Measurements from ENCODE around the gene MAP3K15.

The MAP3K15 gene

GRCh38 chrX:19514791-19515614, at the start of gene MAP3K15:
Gene MAP3K15 (minus strand): TSS chrX:19515508. CDS start chrX:19515261, 247 bp downstream.
- DNase-seq: no peak

GRCh38 chrX:19564606-19565005, 49.3 kb upstream of the MAP3K15 start:
- DNase-seq: no peak

DNA sequence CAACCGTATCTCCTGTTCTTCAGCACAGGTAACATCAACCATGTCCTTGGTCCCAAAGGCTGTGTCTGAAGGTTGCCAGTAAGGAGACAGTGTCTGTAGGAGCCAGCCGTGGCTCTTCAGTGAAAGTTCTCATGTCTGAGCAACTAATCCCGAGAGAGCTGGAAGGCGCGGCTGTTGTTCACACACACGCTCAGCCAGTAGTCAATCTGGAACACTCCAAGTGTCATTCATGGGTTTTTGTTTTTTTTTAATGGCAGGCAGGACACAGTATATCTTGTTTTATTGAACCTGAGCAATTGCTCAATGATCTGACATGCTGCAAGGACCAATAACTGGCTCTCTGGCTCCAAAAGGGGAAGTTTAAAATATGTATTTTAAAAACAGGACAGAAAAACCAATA, 48.4 kb upstream of the MAP3K15 start:
- DNase-seq: no peak

- DNase-seq: no peak
Observed at GRCh38 chrX:19563327-19563726, 48.0 kb upstream of the MAP3K15 start.

DNA sequence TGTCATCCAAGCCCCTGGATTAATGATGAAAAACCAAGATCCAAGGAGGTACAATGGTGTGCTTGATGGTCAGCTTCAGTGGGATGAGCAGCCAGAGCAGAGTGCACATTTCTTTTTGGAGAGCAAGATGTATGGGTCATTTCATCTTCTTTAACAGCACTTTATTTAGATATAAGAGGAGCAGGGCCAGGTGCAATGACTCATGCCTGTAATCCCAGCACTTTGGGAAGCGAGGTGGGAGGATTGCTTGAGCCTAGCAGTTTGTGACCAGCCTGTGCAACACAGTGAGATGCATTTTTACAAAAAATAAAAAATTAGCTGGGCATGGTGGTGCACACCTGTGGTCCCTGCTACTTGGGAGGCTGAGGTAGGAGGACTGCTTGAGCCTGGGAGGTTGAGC, 45.3 kb upstream of the MAP3K15 start:
- DNase-seq: no peak

DNA sequence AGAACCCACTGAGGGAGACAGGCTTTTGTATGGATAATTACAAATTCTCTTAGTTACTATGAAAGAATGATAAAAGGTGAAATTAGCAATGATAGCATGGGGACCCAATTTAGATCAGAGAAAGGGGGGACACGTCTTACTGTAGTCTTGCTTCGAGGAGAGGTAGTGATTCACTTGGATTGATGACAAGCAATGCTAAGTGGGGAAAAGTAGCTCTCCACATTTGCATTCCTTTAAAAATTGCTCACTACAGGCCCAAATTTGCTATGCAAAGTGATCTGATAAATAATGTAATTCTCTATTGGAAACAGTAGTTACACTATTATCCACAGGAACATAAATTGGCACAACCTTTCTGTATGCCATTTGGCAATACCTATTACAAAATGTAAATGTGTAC, 42.5 kb upstream of the MAP3K15 start:
- DNase-seq: no peak

- DNase-seq: no peak
Observed at GRCh38 chrX:19556202-19556601, 40.9 kb upstream of the MAP3K15 start.

- no peak for DNase-seq
Observed at GRCh38 chrX:19555683-19556082, 40.4 kb upstream of the MAP3K15 start.

- DNase-seq: no peak
Observed at GRCh38 chrX:19555236-19555635, 39.9 kb upstream of the MAP3K15 start.

- no peak for DNase-seq
Observed at GRCh38 chrX:19554786-19555185, 39.5 kb upstream of the MAP3K15 start.

GRCh38 chrX:19552793-19553192, 37.5 kb upstream of the MAP3K15 start:
- no peak for DNase-seq

GRCh38 chrX:19549838-19550237, 34.5 kb upstream of the MAP3K15 start:
- no peak for DNase-seq

DNA sequence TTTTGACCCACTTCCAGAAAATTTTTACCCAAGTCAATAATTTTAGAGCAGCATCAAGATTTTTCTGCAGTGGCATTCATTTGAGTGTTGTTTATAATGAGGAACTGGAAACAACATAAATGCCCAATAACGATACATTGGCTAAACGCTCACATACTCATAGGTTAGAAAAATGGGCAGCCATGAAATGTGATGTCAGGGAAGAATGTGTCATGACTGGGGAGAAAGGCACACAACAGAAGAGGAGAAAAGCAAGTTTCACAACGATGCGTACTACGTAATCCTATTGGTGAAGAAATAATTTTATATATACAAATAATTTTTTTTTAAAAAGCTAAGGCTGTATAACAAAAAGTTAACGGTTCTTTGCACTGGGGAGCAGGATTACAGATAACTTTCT, 33.6 kb upstream of the MAP3K15 start:
- no peak for DNase-seq

DNA sequence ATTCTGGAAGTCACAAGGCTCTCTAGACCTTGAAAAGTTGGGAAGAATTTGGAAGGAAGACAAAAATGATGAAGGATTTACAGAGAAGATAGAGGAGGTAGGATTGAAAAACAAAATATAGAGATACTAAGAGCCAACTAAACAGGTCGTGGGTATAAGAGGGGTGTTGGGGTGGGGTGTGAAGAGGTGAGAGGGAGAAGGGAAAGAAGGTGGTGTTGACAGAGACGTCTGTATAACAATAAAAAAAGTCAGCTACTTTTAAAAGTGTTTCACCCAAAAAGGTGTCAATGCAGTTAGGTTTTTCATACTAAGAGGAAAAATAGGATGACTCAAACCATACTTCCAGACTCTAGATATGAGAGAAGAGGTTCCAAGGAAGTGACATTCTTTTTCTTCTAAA, 33.0 kb upstream of the MAP3K15 start:
- no peak for DNase-seq

- no peak for DNase-seq
Observed at GRCh38 chrX:19545651-19546050, 30.3 kb upstream of the MAP3K15 start.

GRCh38 chrX:19544693-19545305, 29.5 kb upstream of the MAP3K15 start:
- peak; percentile 9 for DNase-seq

- DNase-seq: no peak
Observed at GRCh38 chrX:19543951-19544381, 28.7 kb upstream of the MAP3K15 start.

GRCh38 chrX:19543020-19543715, 27.9 kb upstream of the MAP3K15 start:
- no peak for DNase-seq

DNA sequence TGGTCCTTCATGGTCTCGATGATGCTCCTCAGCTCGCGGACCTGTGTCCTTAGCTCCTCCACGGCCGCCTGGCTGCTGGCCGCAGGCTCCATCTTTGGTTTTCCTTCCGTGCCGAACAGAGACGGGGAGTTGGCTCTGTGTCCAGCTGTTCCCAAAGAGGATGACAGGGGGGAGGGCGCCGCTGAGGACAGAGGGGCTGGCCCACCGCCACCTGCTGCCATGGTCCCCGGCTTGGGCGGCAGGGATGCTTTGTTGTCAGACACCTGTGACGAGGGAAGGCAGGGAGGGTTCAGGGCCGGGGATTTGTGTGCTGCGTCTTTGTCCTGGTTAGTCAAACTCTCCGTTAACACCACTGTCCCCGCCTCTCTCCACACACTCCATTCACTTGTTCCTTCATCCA, 26.6 kb upstream of the MAP3K15 start:
- DNase-seq: no peak

GRCh38 chrX:19541196-19541595, 25.9 kb upstream of the MAP3K15 start:
- DNase-seq: no peak

- DNase-seq: no peak
Observed at GRCh38 chrX:19540076-19540475, 24.8 kb upstream of the MAP3K15 start.

GRCh38 chrX:19539665-19540064, 24.4 kb upstream of the MAP3K15 start:
- DNase-seq: no peak

GRCh38 chrX:19535476-19535875, 20.2 kb upstream of the MAP3K15 start:
- no peak for DNase-seq

DNA sequence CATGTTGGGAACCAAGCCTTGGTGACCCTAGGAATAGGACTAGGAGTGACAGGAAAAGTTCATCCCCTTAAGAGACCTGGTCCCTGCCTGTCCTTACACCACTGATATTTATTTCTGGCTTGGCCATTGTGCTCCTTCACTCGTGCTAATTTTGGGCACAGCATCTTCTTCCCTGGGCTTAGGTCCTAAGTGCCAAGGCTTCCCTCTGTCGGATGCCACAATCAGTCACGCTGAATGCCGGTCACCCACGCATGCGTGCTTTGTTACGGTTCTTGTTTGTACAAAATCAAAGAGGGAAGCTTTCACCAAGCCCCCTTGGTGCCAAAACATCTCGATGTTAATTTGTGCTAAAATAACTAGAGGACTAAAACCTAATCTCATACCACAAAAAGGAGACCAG, 17.4 kb upstream of the MAP3K15 start:
- no peak for DNase-seq
